ENCODE results near the gene MAGI3.
"Not testable (repeated sequence)": the region's sequence is repeated elsewhere in the genome, so short reads cannot be mapped to it uniquely, and the experiment has no call there.

The MAGI3 gene

GRCh38 chr1:113396585-113396984 lies 6.3 kb downstream of the MAGI3 start:
- H3K27ac ChIP-seq (ENCODE audit: low read length): no peak overlapping the region

GRCh38 chr1:113399062-113399583 lies 8.8 kb downstream of the MAGI3 start:
- H3K27ac ChIP-seq (ENCODE audit: low read length): no peak overlapping the region
- no CpG with 5 or more reads among the region's 5 CpGs for WGBS (ENCODE audit: insufficient coverage, insufficient read length)
- H3K4me3 ChIP-seq (ENCODE audit: low read length): no peak overlapping the region
- no peaks in the 10 kb centered on the region for H3K4me1 ChIP-seq (ENCODE audit: control insufficient read depth, insufficient read depth, low read length)
- no peaks in the 10 kb centered on the region for H3K9me3 ChIP-seq (ENCODE audit: control insufficient read depth, insufficient read depth, low read length)
- H3K27me3 ChIP-seq (ENCODE audit: control insufficient read depth, insufficient read depth, low read length): no peaks in the 10 kb centered on the region
- H3K36me3 ChIP-seq (ENCODE audit: control insufficient read depth, insufficient read depth, low read length): no peaks in the 10 kb centered on the region
- DNase-seq (ENCODE audit: low read depth, low spot score): no peak

More at GRCh38 chr1:113396585-113396984, 6.3 kb downstream of the MAGI3 start:
- DNase-seq (ENCODE audit: low read depth, low spot score): no peak
- WGBS (ENCODE audit: insufficient coverage, insufficient read length): no CpG with 5 or more reads among the region's 3 CpGs
- Histone ChIP-seq H3K27me3 (ENCODE audit: control insufficient read depth, insufficient read depth, low read length) (no peaks in the 10 kb centered on the region; the same call in 1 of the 2 replicates), H3K9me3 (ENCODE audit: control insufficient read depth, insufficient read depth, low read length) (no peaks in the 10 kb centered on the region), H3K4me1 (ENCODE audit: control insufficient read depth, insufficient read depth, low read length) (no peaks in the 10 kb centered on the region), H3K36me3 (ENCODE audit: control insufficient read depth, insufficient read depth, low read length) (no peaks in the 10 kb centered on the region), H3K4me3 (ENCODE audit: low read length) (no peak overlapping the region)

GRCh38 chr1:113401067-113401466 lies 10.8 kb downstream of the MAGI3 start:
- WGBS (ENCODE audit: insufficient coverage, insufficient read length): no CpG with 5 or more reads among the region's 4 CpGs
- no peak overlapping the region for H3K27ac ChIP-seq (ENCODE audit: low read length)
- H3K9me3 ChIP-seq (ENCODE audit: control insufficient read depth, insufficient read depth, low read length): no peaks in the 10 kb centered on the region
- H3K36me3 ChIP-seq (ENCODE audit: control insufficient read depth, insufficient read depth, low read length): no peaks in the 10 kb centered on the region
- no peaks in the 10 kb centered on the region for H3K4me1 ChIP-seq (ENCODE audit: control insufficient read depth, insufficient read depth, low read length)
- H3K4me3 ChIP-seq (ENCODE audit: low read length): no peak overlapping the region
- DNase-seq (ENCODE audit: low read depth, low spot score): no peak
- no peaks in the 10 kb centered on the region for H3K27me3 ChIP-seq (ENCODE audit: control insufficient read depth, insufficient read depth, low read length)

- Histone ChIP-seq H3K27me3 (ENCODE audit: control insufficient read depth, insufficient read depth, low read length) (no peaks in the 10 kb centered on the region), H3K9me3 (ENCODE audit: control insufficient read depth, insufficient read depth, low read length) (no peaks in the 10 kb centered on the region), H3K4me3 (ENCODE audit: low read length) (no peak overlapping the region), H3K4me1 (ENCODE audit: control insufficient read depth, insufficient read depth, low read length) (no peaks in the 10 kb centered on the region), H3K36me3 (ENCODE audit: control insufficient read depth, insufficient read depth, low read length) (no peaks in the 10 kb centered on the region), H3K27ac (ENCODE audit: low read length) (no peak overlapping the region)
- no peak for DNase-seq (ENCODE audit: low read depth, low spot score)
- WGBS (ENCODE audit: insufficient coverage, insufficient read length): no CpG with 5 or more reads among the region's 3 CpGs
Measured at GRCh38 chr1:113401728-113402127, 11.4 kb downstream of the MAGI3 start.

GRCh38 chr1:113403065-113403464 lies 12.8 kb downstream of the MAGI3 start:
- Histone ChIP-seq H3K4me1 (ENCODE audit: control insufficient read depth, insufficient read depth, low read length) (no peaks in the 10 kb centered on the region; the same call in 1 of the 2 replicates), H3K4me3 (ENCODE audit: low read length) (no peak overlapping the region), H3K9me3 (ENCODE audit: control insufficient read depth, insufficient read depth, low read length) (no peaks in the 10 kb centered on the region), H3K27ac (ENCODE audit: low read length) (no peak overlapping the region), H3K36me3 (ENCODE audit: control insufficient read depth, insufficient read depth, low read length) (no peaks in the 10 kb centered on the region), H3K27me3 (ENCODE audit: control insufficient read depth, insufficient read depth, low read length) (no peaks in the 10 kb centered on the region)
- no CpG with 5 or more reads among the region's 1 CpG for WGBS (ENCODE audit: insufficient coverage, insufficient read length)
- DNase-seq (ENCODE audit: low read depth, low spot score): no peak

- Histone ChIP-seq H3K36me3 (ENCODE audit: control insufficient read depth, insufficient read depth, low read length) (no peaks in the 10 kb centered on the region), H3K9me3 (ENCODE audit: control insufficient read depth, insufficient read depth, low read length) (no peaks in the 10 kb centered on the region), H3K27me3 (ENCODE audit: control insufficient read depth, insufficient read depth, low read length) (no peaks in the 10 kb centered on the region), H3K4me3 (ENCODE audit: low read length) (no peak overlapping the region), H3K27ac (ENCODE audit: low read length) (no peak overlapping the region), H3K4me1 (ENCODE audit: control insufficient read depth, insufficient read depth, low read length) (no peaks in the 10 kb centered on the region; the same call in 1 of the 2 replicates)
- no peak for DNase-seq (ENCODE audit: low read depth, low spot score)
- WGBS (ENCODE audit: insufficient coverage, insufficient read length): no CpG with 5 or more reads among the region's 2 CpGs
Measured at GRCh38 chr1:113405573-113405972, 15.3 kb downstream of the MAGI3 start.

- not testable (repeated sequence) for H3K4me1 ChIP-seq (ENCODE audit: control insufficient read depth, insufficient read depth, low read length); H3K4me3 ChIP-seq (ENCODE audit: low read length); H3K27ac ChIP-seq (ENCODE audit: low read length); H3K27me3 ChIP-seq (ENCODE audit: control insufficient read depth, insufficient read depth, low read length); H3K9me3 ChIP-seq (ENCODE audit: control insufficient read depth, insufficient read depth, low read length); DNase-seq (ENCODE audit: low read depth, low spot score); H3K36me3 ChIP-seq (ENCODE audit: control insufficient read depth, insufficient read depth, low read length)
- no CpG with 5 or more reads among the region's 4 CpGs for WGBS (ENCODE audit: insufficient coverage, insufficient read length)
Measured at GRCh38 chr1:113406149-113406548, 15.8 kb downstream of the MAGI3 start.

- Histone ChIP-seq H3K36me3 (ENCODE audit: control insufficient read depth, insufficient read depth, low read length) (no peaks in the 10 kb centered on the region), H3K4me3 (ENCODE audit: low read length) (no peak overlapping the region), H3K4me1 (ENCODE audit: control insufficient read depth, insufficient read depth, low read length) (no peaks in the 10 kb centered on the region; the same call in 1 of the 2 replicates), H3K9me3 (ENCODE audit: control insufficient read depth, insufficient read depth, low read length) (no peaks in the 10 kb centered on the region), H3K27me3 (ENCODE audit: control insufficient read depth, insufficient read depth, low read length) (no peaks in the 10 kb centered on the region), H3K27ac (ENCODE audit: low read length) (no peak overlapping the region)
- no peak for DNase-seq (ENCODE audit: low read depth, low spot score)
Measured at GRCh38 chr1:113409363-113409762, 19.0 kb downstream of the MAGI3 start.

- H3K4me1 ChIP-seq (ENCODE audit: control insufficient read depth, insufficient read depth, low read length); DNase-seq (ENCODE audit: low read depth, low spot score); H3K9me3 ChIP-seq (ENCODE audit: control insufficient read depth, insufficient read depth, low read length); H3K36me3 ChIP-seq (ENCODE audit: control insufficient read depth, insufficient read depth, low read length); H3K4me3 ChIP-seq (ENCODE audit: low read length); H3K27me3 ChIP-seq (ENCODE audit: control insufficient read depth, insufficient read depth, low read length); H3K27ac ChIP-seq (ENCODE audit: low read length): not testable (repeated sequence)
- no CpG with 5 or more reads among the region's 4 CpGs for WGBS (ENCODE audit: insufficient coverage, insufficient read length)
Measured at GRCh38 chr1:113412020-113412419, 21.7 kb downstream of the MAGI3 start.

- H3K27ac ChIP-seq (ENCODE audit: low read length): no peak overlapping the region
- no CpG with 5 or more reads among the region's 6 CpGs for WGBS (ENCODE audit: insufficient coverage, insufficient read length)
Measured at GRCh38 chr1:113415310-113416070, 25.2 kb downstream of the MAGI3 start.

GRCh38 chr1:113416071-113416470 lies 25.8 kb downstream of the MAGI3 start:
- not testable (repeated sequence) for H3K27ac ChIP-seq (ENCODE audit: low read length); H3K36me3 ChIP-seq (ENCODE audit: control insufficient read depth, insufficient read depth, low read length); H3K4me3 ChIP-seq (ENCODE audit: low read length); H3K9me3 ChIP-seq (ENCODE audit: control insufficient read depth, insufficient read depth, low read length); H3K27me3 ChIP-seq (ENCODE audit: control insufficient read depth, insufficient read depth, low read length); H3K4me1 ChIP-seq (ENCODE audit: control insufficient read depth, insufficient read depth, low read length); DNase-seq (ENCODE audit: low read depth, low spot score)

More at GRCh38 chr1:113415310-113416070, 25.2 kb downstream of the MAGI3 start:
- no peaks in the 10 kb centered on the region for H3K9me3 ChIP-seq (ENCODE audit: control insufficient read depth, insufficient read depth, low read length)
- no peak overlapping the region for H3K4me3 ChIP-seq (ENCODE audit: low read length)
- no peaks in the 10 kb centered on the region for H3K27me3 ChIP-seq (ENCODE audit: control insufficient read depth, insufficient read depth, low read length)
- no peaks in the 10 kb centered on the region for H3K36me3 ChIP-seq (ENCODE audit: control insufficient read depth, insufficient read depth, low read length)
- H3K4me1 ChIP-seq (ENCODE audit: control insufficient read depth, insufficient read depth, low read length): no peaks in the 10 kb centered on the region
- no peak for DNase-seq (ENCODE audit: low read depth, low spot score)

All from iPS DF 6.9 (cell line).